Activated CD4-positive, CD25-positive, alpha-beta regulatory T cell treated with anti-CD3 and anti-CD28 coated beads, Interleukin-2, amount 50 U/mL, for 16 hours (primary cell): ENCODE data around the gene MEGF8.
A peak's percentile ranks its signal among the peaks of the same experiment; 100 is the strongest.

Source experiments
- DNase-seq: peaks from one replicate; pipeline ENCODE4 v3.0.0-alpha.2; 2020; ENCODE audit warnings: low read depth, low spot score

Gene MEGF8

DNA sequence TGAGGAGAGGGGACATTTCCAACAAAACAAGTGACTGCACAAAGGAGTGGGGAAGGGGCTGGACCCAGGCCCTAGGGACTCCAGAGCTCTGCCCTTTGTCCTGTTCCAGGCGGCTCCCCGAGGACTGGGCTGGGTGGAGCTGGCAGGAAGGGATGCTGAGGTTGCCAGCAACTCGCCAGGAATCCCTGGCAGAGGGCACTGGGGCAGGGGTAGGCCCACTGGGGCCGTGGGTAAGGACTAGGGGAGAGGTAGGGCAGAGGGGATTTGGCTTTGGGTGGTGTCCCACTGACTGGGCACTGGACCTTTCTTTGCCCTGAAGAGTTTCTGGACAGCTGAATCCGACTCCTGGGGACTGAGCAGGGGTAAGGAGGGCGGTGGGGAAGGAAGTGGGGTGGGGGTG is 93.9 kb downstream of the MEGF8 start:
- DNase-seq: no peak

DNA sequence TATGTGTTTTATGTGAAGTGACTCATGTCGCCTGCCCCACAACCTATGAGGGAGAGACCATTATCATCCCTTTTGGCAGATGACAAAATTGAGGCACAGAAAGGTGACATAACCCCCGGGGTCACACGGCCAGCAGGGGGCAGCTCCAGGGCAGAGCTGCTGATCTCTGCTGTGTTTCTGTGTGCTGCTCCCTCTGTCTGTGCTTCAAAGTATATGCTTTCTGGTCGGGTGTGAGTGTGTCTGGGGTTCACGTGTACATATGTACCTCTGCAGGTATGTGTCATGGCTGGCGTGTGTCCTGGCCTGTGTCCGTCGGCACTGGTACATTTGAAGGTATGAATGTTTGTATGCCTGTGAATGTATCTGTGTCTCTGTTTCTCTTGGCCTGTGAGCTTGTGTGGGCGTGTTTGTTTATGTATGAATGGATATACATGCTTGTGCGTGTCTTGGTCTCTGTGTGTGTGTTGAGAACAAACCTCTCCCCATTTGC is 94.7 kb downstream of the MEGF8 start:
- DNase-seq: peak; percentile 61

DNA sequence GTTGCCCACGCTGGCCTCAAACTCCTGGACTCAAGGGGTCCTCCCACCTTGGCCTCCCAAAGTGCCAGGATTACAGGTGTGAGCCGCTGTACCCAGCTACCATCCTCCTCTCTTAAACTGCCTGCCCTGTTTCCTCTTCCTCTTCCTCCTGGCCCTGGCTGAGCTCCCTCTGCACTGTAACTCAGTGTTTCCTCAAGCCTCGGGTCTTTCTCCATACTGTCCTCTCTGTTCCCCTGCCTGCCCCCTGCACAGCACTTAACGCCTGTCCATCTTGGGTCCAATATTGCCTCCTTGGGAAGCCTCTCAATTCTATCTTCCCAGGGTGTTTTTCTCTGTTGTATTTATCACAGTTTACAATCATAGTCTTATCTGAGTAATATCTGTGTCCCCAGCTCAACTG is 95.7 kb downstream of the MEGF8 start:
- DNase-seq: no peak

DNA sequence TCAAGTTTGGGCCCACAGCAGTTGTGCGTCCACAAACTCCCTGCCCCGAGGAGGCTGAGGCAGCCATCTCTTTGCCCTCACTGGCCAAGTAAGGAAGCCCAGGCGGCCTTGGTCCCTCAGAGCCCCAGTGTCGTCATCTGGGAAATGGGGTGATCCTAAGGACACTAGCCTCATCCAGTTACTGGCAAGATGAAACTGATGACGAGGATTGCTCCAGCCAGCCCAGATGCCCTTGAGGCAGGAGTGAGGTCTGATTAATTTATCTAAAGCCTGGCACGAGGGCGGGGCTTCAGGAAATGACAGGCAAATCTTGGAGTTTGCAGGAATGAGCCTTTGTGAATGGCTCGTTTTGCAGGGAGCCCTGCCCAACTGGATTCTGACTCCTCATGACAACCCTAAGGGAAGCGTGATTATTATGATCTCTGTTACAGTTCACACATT is 96.2 kb downstream of the MEGF8 start:
- no peak for DNase-seq

DNA sequence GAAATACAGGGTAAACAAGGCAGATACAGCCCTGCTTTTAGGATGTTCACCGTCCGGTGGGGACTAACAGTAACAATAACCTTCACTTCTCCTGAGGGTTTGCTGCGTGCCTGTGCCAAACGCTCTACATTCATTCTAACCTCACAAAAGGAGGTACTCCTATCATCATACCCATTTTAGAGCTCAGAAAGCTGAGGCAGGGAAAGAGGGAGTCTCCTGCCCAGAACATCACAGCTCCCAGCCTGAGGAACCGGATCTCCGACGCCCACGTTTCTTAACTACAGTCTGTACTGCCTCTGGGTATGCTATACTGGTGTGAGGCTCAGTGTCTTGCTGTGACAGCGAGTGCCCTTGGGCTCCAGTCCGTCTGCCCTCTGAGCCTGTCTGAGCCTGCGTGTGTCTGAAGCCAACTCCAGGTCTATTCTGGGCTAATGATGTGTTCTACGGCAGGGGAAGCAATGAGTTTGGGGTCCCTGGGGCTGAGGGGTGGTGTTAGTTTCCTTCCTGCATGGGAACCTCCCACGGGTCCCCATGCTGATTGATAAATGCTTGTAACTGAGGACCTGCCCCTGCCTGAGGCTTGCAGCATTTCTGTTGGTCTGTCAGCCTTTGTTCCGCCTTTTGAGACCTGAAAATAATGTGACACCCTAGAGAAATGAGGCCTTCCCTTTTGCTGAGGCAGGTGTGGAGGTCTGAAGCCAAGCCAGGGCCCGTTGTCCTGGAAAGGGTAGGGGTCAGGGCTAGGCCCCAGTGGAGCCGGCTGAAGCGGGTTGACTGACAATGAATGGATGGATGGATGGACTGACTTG is 96.9 kb downstream of the MEGF8 start:
- DNase-seq: no peak

DNA sequence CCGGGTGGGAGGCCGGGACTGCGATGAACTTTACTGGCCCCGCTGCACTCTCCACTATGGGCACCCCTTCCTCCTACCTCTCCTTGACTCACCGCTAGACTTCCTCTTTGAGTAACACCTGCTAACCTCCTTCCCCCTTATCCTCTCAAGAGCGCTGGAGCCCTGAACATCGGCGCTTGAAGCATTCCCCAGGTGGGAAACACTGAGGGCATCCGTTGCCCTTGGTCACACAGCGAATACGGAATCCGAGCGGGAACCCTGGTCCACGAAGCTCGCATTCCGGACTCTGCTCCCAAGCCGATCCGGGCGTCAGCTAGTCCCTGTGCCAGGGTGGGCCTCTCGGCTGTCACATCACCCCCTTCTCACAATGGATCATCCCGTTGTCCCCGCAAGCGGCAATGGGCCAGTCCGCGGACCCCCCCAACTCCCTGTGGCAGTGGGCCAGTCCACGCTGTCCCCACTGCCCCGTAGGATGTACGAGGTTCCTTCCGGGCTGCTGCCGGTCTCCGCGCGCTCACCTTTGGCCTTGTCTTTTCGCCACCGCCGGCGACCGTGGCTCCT is 97.5 kb downstream of the MEGF8 start:
- DNase-seq: peak; percentile 25

DNA sequence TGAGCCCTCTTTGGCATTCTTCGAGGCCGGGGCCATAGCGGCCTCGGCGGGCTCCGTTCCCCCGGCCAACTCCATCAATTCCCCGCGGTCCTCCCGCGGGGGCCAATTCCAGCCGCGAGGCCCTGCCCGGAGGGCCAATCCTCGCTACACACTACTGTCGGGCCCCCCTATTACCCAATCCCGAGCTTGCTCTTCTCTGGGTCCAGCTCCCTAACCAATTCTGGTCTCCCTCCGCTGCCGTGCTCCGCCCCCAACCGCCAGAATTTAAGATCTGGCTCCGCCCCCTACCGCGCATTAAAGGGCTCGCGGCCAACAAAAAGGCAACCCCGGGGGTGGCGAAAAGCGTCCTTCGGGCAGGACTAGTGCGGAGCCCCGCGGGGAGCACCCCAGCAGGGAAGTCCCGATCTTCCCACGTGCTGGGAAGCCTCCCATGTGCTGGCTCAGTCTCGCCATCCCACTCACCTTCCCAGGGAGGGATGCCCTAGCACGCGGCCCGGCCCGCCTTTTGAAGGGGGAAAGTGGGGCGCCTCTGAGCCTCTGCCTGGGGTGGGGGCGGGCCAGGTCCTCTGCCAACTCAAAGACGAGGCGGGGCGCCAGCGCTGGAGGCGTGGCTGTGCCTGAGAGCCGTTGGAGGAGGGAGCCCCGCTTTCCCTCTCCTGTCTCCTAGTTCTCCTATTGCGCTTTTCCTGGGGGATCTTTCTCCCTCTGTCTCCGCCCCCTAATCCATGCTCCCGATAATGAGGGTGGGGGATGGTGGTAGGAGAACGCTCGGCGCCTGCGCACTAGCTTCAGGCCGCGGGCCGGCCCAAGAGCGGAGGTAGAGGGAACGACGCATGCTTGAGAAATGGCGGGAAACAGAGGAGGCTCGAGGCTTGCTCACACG is 98.3 kb downstream of the MEGF8 start:
- DNase-seq: peak; percentile 86

DNA sequence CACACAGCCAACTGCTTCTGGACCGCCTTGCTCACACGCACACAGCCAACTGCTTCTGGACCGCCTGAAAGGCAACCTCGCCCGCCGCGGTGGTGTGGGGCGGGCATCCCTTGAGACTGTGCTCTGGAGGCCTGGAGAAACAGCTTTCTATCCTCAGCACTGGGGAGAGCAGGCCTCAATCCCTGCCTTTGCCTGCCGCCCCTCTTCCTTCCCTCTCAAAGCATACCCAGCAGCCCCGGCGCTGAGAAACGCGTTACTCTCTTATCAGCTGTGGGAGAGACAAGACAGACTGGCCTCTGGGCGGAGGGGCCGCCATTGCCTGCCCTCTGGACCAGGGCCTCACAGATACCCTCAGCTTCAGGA is 98.9 kb downstream of the MEGF8 start:
- no peak for DNase-seq

DNA sequence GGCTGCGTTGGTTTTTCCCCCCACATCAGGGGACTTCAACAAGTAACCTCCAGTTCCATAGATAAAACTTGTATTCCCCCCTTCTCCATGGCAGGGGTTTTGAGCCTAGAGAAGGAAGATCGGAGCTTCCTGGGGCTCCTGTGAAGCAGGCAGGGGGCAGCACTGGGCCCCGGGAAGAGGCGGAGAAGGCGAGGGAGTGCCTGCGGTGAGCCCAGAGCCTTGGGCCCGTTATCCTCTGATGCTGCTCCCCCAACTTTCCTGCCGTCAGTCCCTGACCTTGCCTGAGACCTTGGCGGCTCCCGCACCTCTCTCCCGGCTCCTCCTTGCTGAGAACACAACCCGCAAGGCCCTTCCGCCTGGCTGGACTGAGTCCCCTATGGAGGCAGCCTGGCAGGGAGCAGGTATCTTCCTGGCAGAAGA is 99.3 kb downstream of the MEGF8 start:
- no peak for DNase-seq

DNA sequence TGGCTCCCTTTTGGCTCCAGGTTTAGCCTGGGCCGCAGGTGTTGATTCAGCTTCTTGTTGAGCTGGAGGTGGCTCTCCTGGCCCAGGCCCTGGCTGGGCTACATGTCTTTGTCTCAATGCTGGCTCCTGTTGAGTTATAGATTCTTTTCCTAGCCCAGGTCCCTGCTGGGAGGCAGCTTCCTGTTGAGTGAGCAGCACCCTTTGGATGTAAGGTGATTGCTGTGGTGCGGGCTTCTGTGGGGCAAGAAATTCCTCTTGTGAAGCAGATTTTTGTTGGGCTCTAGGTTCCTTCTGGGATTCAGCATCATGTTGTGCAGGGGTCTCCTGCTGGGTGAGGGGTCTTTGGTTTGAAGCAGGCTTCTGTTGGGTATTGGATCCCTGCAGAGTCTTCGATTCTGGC is 101.2 kb downstream of the MEGF8 start:
- no peak for DNase-seq

DNA sequence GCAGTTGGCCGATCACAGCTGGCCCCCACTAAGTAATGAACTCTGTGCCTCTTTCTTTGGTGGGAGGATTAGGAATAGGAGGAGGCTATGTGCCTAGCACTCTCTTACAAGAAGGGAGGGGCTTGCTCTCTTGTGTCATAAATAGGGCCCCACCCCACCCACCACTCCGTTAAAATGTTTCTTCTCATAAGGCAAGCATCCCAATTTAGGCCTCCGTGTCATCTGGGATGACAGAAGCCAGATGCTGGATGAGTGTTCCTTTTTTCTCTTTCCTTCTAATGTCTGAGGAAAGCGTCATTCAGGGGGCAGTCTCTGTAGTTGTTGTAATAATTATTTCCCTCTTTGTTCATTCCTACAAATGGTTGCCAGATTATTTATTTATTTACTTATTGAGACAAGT is 101.9 kb downstream of the MEGF8 start, which contains the start of gene LIPE:
TSS of gene LIPE (minus strand) at position 76 of the 400 bp plus-strand sequence. CDS start 239 bp downstream, outside the sequence.
- no peak for DNase-seq
